Cardiac septum (tissue), 1 donor: ENCODE data around the gene DNAJC3. TPM values are rescaled to one million over a fixed set of nuclear protein-coding genes. Genes with fewer than 3 reads are reported as not detected.
"Not testable (repeated sequence)": the region's sequence is repeated elsewhere in the genome, so short reads cannot be mapped to it uniquely, and the experiment has no call there.

ENCODE experiments used
- DNase-seq: peaks from one replicate; pipeline ENCODE4 v3.0.0-alpha.2; 2020; ENCODE audit warnings: low spot score
- intact Hi-C: fragments of 100-400 bp; cut with DNase I; formaldehyde crosslinking; loops from one replicate; pipeline ENCODE4 v1.14.0; 2022
- total RNA-seq: library from RNA; stranded (reverse); fragmentation: NEBNext Ultra II Directional; extraction: Animal tissue kit (Norgen Biotek cat#: 25700); gene quantifications from one replicate; pipeline ENCODE4 v1.2.1, GENCODE V29; 2021
- donor health status: DM: no; HTN: no; CAD: no.

Gene DNAJC3
- total RNA-seq, 1 donor from 2014 or later: 36.0 TPM

- DNase-seq: no peak
- intact Hi-C loops: no loop called here
These were observed 75.7 kb downstream of the DNAJC3 start for GRCh38 chr13:95752677-95753076.

GRCh38 chr13:95754069-95754468, 77.1 kb downstream of the DNAJC3 start:
- DNase-seq: no peak
- intact Hi-C loops: no loop called here

DNA sequence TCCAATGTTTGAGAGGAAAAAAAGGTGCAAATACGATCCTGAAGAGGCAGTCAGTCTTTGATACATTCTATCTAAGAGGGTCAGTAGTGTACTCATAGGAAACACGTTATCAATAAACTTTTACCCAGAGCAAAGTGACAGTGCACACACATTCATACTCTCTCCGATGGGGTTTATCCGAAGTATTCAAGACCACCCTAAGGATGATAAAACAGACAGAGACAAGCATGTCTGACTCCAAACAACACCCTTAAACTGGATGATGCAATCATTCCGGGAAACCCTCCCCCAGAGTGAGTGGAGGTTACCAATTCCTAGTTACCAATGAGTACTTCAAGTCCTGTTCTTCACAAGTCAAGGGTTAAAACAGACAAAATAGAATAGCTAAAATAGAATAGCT, 79.1 kb downstream of the DNAJC3 start:
- no peak for DNase-seq
- intact Hi-C loops: no loop called here

- DNase-seq, intact Hi-C loops: not testable (repeated sequence)
These were observed 85.7 kb downstream of the DNAJC3 start for GRCh38 chr13:95762626-95763025.

DNA sequence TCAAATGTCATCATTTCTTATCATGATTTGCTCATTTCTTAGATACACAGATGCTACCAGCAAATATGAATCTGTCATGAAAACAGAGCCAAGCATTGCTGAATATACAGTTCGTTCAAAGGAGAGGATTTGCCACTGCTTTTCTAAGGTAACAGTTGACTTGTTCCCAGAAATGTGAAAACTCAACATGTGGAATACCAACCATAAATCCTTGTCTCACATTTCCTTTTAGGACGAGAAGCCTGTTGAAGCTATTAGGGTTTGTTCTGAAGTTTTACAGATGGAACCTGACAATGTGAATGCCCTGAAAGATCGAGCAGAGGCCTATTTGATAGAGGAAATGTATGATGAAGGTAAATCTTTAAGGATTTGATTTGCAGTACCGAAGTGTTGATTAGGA, 86.7 kb downstream of the DNAJC3 start:
- intact Hi-C loops: no loop called here
- no peak for DNase-seq

- intact Hi-C loops: no loop called here
- DNase-seq: no peak
These were observed 95.0 kb downstream of the DNAJC3 start for GRCh38 chr13:95771905-95772304.

- DNase-seq: no peak
- intact Hi-C loops: no loop called here
These were observed 102.6 kb downstream of the DNAJC3 start for GRCh38 chr13:95779522-95779921.

GRCh38 chr13:95781016-95781415, 104.1 kb downstream of the DNAJC3 start:
- DNase-seq: no peak
- intact Hi-C loops: no loop called here

DNA sequence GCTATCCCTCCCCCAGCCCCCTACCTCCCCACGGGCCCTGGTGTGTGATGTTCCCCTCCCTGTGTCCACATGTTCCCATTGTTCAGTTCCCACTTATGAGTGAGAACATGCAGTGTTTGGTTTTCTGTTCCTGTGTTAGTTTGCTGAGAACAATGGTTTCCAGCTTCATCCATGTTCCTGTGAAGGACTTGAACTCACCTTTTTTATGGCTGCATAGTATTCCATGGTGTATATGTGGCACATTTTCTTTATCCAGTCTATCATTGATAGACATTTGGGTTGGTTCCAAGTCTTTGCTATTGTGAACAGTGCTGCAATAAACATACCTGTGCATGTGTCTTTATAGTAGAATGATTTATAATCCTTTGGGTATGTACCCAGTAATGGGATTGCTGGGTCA, 105.0 kb downstream of the DNAJC3 start:
- DNase-seq, intact Hi-C loops: not testable (repeated sequence)

DNA sequence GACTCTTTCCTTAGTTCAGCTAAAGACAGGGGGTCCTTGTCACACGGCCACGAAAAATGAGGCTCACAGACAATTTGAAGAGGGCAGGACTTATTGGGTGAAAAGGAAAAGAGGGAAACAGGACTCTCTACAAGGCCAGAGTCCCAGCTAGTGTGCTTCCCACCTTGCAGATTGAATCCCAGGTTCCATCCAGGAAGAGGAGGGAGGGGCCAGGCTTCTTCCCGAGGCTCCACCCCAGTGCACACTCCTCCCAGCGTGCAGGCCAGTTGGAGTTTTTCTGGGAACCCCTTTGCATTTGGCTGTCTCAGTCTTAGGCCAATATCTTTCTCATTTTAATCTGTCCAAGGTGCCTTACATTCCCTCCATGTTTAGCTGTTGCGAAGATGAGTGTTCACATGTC, 106.8 kb downstream of the DNAJC3 start:
- intact Hi-C loops: no loop called here
- no peak for DNase-seq

DNA sequence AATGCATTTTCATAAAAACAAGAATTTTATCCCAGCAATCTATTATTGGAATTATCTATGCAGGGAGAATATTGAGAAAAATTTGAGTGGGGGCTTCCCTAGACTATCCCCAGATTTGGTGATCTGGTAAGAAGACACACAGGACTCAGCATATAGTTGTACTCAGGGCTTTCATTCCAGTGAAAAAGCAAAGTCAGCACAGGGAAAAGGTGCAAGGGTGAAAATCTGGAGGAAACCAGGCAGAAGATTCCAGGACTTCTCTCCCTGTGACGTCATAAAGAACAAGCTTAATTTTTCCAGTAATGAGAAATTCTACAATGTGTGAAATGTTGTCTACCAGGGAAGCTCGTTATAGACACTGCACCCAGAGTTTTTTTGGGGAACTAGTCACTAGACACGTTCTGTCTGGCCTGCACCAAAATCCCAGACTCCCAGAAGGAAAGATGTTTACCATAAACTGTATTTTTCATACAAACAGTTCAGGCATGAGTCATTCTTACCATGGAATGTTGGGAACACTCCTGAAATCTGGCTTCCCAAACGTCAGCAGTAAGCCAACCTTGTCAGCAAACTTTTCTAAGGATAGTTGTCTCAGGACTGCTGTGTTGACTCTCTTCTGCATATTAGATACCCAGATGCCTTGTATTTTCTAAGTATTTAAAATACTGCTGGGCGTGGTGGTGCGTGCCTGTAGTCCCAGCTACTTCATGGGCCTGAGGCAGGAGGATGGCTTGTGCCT, 107.4 kb downstream of the DNAJC3 start:
- intact Hi-C loops: no loop called here
- no peak for DNase-seq

- intact Hi-C loops: no loop called here
- no peak for DNase-seq
These were observed 108.0 kb downstream of the DNAJC3 start for GRCh38 chr13:95784900-95785290.

DNA sequence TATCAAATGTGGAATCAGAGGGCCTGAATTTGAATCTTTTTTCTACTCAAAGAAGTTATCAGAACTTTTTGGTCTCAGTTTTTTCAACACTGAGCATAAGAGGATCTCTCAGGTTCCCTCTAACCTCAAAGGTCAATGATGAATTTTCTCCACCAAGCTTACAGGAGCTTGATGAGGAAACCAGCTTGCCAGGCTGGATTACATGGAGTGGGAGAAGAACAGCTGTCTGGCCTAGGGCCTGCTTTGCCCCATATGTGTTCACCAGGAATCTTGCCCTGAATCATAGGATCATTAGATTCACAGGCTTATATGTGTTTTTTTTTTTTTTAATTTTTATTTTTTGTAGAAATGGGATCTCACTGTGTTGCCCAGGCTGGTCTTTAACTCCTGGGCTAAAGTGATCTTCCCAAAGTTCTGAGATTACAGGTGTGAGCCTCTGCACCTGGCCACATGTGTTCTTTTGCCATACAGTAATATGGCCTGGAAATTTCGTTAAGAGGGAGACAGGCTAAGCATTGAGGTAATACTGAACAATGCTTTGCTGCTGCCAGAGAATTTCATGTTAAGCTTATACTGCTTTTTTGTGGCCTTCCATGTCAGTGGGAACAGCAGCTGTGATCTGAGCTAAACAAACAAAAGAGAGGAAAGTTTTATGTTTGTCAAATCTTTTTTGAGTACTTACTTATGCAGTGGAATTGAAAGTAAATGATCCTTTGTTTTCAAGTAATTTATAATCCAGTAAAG, 110.6 kb downstream of the DNAJC3 start:
- DNase-seq: no peak
- intact Hi-C loops: no loop called here

DNA sequence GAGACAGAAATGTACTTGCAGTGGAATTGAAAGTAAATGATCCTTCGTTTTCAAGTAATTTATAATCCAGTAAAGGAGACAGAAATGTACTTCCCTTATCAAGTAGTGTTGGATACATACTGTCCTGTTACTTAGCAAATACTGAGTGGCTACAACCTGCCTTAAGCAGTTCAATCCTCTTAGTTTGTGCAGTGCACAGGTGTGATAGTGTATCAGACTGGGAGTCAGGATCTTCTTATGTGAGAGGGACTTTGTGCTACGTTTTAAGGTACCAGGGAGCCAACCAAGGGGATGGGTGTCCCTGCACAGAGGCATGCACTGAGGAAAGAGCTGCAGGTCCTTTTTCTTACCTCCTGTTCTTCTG, 111.1 kb downstream of the DNAJC3 start:
- intact Hi-C loops: no loop called here
- no peak for DNase-seq

GRCh38 chr13:95789315-95789714, 112.4 kb downstream of the DNAJC3 start:
- intact Hi-C loops: not testable (repeated sequence)

DNA sequence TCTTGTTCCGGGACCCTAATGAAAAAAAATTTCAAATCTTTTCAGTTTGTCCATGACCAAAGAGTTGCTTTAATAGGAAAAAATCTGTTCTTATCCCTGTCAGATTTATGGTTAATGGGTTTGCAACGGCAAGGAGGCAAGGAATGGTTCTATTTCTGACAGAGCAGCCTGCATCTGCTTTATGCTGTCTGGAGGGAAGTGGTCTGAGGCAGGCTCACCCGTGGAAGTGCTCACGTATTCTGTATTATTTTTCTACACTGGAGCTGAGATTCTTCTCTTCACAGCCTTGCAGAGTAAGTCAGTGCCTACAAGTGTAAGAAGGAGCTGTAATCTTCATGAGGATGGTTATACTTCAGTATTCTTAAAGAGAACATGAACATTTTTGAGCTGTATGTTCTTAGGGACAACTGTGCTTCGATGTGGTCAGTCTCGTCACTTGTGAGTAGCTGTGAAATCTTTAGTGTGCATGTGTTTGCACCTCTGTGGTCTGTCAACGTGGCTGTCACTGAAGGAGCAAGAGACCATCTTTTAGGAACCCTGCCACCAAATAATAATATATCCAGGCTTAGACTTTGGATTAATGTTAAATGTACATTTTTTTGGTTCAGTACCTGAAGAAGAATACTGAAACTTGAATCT, 114.3 kb downstream of the DNAJC3 start:
- intact Hi-C loops: no loop called here
- no peak for DNase-seq

More at GRCh38 chr13:95789315-95789714, 112.4 kb downstream of the DNAJC3 start:
- DNase-seq: not testable (repeated sequence)

DNA sequence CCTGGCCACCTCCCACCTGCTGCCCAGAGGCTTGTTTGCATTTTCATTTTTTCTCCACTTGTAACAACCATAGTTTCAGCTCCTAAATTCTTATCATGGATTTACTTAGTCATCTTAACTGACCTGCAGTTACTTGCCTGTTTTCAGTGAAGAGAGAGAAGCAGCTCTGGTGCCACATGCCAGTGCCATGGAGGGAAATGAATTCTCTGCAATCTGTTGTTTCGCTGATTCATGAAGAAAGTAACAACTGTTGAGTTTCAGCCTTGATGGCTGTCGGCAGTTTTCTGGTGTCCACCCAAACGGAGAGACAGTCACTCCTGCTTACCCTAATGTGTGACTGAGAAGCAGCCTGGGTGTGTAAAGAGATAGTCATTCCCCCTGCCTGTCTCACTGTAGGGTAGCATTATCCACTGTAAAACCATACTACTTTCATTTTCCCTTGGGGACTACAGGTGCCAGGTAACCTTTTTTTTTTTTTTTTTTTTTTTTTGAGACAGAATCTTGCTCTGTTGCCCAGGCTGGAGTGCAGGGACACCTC, 116.1 kb downstream of the DNAJC3 start:
- no peak for DNase-seq
- intact Hi-C loops: no loop called here

DNA sequence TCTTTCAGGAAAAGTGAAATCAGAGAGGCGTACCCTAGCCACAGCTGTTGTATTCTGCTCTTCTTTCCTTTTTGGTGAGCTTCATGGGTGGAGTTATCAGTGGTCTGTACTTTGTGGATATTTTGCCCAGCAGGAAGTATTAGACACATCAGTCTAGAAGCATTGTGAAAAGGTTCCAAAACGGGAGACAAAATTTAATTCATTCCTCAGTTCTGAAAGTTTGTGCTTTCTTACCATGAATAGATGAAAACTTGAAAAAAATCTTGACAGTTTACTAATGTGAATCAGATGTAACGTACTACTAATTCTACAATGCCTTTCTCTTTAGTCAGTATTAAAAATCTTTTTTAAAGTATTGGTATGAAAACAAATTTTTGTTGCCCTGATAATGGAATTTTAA, 116.8 kb downstream of the DNAJC3 start:
- intact Hi-C loops: no loop called here
- DNase-seq: no peak

DNA sequence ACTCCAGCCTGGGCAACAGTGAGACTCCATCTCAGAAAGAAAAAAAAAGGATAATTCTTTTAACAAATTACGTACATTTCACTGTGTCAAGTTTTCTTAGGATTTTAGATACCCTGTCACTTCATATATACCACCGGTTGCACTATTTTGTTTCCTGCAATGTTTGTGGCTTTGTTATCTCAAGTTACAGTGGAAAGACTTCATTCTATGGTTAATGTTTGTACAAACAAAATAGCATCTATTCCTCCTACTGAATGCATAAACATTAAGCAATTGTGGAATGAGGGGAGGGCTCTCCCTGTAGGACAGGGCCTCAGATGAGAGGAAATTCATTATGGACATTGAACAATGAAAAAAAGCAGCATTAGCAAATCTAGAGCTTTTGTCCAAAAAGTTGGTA, 120.1 kb downstream of the DNAJC3 start:
- DNase-seq: no peak
- intact Hi-C loops: no loop called here

GRCh38 chr13:95800436-95800835, 123.5 kb downstream of the DNAJC3 start:
- intact Hi-C loops: no loop called here
- no peak for DNase-seq

DNA sequence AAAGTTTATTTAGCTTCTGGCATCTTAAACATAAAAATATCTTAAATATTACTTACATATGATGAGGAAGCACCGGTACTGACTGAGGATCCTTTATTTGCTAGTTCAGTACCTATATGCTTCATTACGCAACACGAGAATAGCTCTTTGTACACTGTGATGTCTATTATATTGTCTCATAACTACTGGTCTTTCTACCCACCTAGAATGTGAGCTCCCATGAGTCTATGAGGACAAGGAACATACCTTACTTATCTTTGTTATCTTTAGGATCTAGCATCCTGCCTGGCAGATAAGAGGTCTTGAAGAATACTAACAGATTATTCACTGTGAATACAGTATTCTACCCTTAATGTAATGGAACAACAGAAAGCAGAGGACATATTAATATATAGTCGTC, 124.9 kb downstream of the DNAJC3 start:
- DNase-seq: no peak
- intact Hi-C loops: no loop called here
